HG02759 (cell line): ENCODE measurements around the gene RIC8B.

Experiments
- ATAC-seq: cut with Tn5 transposase; IDR thresholded peaks from one replicate; pipeline ENCODE4 v1.9.1; 2021; ENCODE audit warnings: mild to moderate bottlenecking, moderate library complexity; ENCODE audit not compliant: unreplicated experiment

The RIC8B gene

GRCh38 chr12:106866426-106867080 lies 92.1 kb downstream of the RIC8B start:
- ATAC-seq: no peak

GRCh38 chr12:106867651-106868050 lies 93.2 kb downstream of the RIC8B start:
- no peak for ATAC-seq

GRCh38 chr12:106868982-106869700 lies 94.7 kb downstream of the RIC8B start:
- no peak for ATAC-seq

- ATAC-seq: no peak
Observed at GRCh38 chr12:106870116-106870515, 95.6 kb downstream of the RIC8B start.

GRCh38 chr12:106871477-106871876 lies 97.0 kb downstream of the RIC8B start:
- no peak for ATAC-seq

- no peak for ATAC-seq
Observed at GRCh38 chr12:106873983-106874382, 99.5 kb downstream of the RIC8B start.

GRCh38 chr12:106878804-106879203 lies 104.3 kb downstream of the RIC8B start:
- no peak for ATAC-seq

GRCh38 chr12:106879612-106880011 lies 105.1 kb downstream of the RIC8B start:
- no peak for ATAC-seq

GRCh38 chr12:106883426-106883825 lies 108.9 kb downstream of the RIC8B start:
- no peak for ATAC-seq

- ATAC-seq: no peak
Observed at GRCh38 chr12:106885026-106885425, 110.5 kb downstream of the RIC8B start.

- ATAC-seq: no peak
Observed at GRCh38 chr12:106885541-106886249, 111.2 kb downstream of the RIC8B start.

- no peak for ATAC-seq
Observed at GRCh38 chr12:106886932-106887331, 112.5 kb downstream of the RIC8B start.

GRCh38 chr12:106888348-106888970 lies 114.0 kb downstream of the RIC8B start:
- ATAC-seq: no peak

GRCh38 chr12:106889326-106889725 lies 114.8 kb downstream of the RIC8B start:
- ATAC-seq: no peak

GRCh38 chr12:106889950-106890626 lies 115.6 kb downstream of the RIC8B start:
- ATAC-seq: no peak

- ATAC-seq: no peak
Observed at GRCh38 chr12:106892075-106892474, 117.6 kb downstream of the RIC8B start.

- no peak for ATAC-seq
Observed at GRCh38 chr12:106893451-106893850, 119.0 kb downstream of the RIC8B start.

GRCh38 chr12:106894774-106895173 lies 120.3 kb downstream of the RIC8B start:
- ATAC-seq: no peak

- ATAC-seq: no peak
Observed at GRCh38 chr12:106896603-106897002, 122.1 kb downstream of the RIC8B start.

GRCh38 chr12:106897082-106897481 lies 122.6 kb downstream of the RIC8B start:
- no peak for ATAC-seq
